Cardiac fibroblast (primary cell): ENCODE results near the gene CTNND2.

ENCODE experiments used
- DNase-seq, 2 donors: peaks; one replicate each; pipeline versions ENCODE4 v3.0.0 to v3.0.0-alpha.2; 2010; ENCODE audit warnings: low read depth in 2 of 2
- H3K4me3 ChIP-seq, 2 donors: replicated peaks in 1 of 2; 1 replicate in 1 of 2; 2 replicates in 1 of 2; pipeline ENCODE4 v1.5.1; 2011; ENCODE audit warnings: low read depth in 2 of 2, low read length in 2 of 2, mild to moderate bottlenecking in 2 of 2, moderate library complexity in 1 of 2
- TF ChIP-seq, protein P1 (sequence below): IDR thresholded peaks from one replicate; pipeline ENCODE4 v1.5.1; 2011; ENCODE audit warnings: low read depth, mild to moderate bottlenecking, low read length, inconsistent platforms

Gene CTNND2

DNA sequence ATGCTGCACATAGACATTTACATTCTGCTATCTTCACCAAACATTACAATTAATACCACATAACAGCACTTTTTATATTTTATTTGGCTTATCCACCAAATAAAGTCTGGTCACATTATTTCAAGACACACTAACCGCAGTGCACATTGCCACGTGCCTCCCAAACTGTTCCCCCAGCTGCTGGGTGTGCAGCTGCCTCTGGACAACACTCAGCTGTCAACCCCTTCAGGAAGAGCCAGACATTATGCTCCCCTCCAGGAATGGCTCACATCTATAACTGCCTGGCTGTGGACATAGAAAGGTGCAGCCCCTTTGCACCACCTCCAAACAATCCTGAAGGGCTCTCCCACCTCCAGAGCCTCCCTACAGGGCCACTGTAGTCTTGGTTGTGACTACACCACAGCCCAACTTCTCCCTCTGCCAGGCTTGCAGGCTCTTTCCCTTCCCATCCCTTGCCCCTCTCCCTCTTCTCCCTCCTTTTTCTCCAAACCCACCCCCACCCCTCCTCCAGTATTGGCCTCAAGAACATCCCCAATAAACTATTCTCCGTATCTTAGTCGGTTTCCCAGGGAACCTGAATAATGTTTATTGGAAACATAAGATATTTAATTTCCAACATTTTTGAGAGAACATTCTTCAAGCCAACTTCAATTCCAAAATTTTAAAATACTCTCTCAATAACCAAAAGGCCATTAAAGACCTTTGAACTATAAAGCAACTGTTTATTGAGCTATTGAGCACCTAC, 372.3 kb downstream of the CTNND2 start:
- TF ChIP-seq, protein P1, sequence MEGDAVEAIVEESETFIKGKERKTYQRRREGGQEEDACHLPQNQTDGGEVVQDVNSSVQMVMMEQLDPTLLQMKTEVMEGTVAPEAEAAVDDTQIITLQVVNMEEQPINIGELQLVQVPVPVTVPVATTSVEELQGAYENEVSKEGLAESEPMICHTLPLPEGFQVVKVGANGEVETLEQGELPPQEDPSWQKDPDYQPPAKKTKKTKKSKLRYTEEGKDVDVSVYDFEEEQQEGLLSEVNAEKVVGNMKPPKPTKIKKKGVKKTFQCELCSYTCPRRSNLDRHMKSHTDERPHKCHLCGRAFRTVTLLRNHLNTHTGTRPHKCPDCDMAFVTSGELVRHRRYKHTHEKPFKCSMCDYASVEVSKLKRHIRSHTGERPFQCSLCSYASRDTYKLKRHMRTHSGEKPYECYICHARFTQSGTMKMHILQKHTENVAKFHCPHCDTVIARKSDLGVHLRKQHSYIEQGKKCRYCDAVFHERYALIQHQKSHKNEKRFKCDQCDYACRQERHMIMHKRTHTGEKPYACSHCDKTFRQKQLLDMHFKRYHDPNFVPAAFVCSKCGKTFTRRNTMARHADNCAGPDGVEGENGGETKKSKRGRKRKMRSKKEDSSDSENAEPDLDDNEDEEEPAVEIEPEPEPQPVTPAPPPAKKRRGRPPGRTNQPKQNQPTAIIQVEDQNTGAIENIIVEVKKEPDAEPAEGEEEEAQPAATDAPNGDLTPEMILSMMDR = no peak
- DNase-seq = no peak
- no peak overlapping the region for H3K4me3 ChIP-seq

DNA sequence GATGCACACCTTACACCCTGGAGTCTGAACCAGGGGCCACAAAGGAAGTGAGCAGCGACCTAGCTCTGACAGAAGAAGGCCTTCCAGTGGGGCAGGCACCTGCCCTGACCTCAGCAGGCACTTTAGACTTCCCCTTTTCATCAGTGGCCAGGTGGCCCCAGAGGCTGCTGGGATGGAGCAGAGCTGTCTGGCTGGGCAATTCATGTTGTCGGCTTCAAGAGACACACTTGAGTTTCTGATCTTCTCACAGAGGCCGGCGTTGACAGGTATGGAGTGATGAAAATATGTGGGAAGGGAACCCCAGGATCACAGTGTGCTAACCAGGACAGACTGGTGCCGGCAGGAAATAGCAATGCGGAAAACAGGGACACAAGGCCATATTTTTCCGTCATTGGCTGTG, 375.5 kb downstream of the CTNND2 start:
- TF ChIP-seq, protein P1 = no peak
- no peak overlapping the region for H3K4me3 ChIP-seq
- no peak for DNase-seq

DNA sequence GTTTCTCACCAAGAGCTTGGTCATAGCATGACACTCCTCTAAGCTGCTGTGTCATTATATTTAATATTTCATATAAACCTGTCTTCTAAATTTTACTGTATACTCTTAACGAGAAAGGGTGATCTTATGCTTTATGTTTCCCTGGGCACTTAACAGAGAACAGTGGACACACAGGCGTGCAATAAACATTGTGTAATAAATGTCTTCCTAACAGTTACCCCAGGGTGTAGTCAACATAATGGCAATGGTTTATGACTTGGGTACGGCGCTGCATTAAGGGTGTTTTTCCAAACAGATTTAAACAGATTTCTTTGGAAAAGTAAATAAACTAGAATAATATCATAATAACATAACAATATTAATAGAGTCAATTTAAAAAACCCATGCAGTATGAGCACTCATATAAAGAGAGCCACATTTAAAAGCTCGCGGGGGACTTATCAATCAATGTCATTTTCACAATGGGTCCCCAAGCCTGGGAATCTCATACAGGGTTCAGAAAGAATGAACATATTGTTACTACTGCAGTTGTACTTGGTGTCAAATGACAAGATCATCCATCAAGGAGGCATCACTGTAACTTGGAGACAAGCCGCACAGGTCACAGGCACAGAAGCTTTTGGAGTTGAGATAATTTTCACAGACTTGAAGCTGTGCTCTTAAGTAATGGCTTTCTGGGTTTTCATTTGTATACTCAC, 376.4 kb downstream of the CTNND2 start:
- DNase-seq = no peak
- TF ChIP-seq, protein P1 = no peak
- no peak overlapping the region for H3K4me3 ChIP-seq

DNA sequence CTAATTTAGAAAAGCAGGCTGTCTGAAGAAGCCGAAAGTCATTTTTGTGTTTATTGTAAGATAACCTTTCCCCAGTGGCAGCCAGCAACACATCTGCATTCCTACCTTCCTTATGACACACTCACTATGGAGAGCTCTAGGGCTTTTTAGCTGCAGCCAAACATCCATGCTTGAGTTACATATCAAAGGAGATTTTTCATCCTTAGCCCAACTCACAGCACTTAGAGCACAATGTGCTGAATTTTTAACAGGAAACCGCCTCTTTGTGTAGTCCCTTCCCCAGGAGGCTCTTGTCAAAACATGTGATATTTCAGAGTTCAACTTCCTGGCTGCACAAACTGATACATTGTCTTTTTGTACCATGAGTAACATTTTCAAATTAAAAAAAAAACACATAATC, 379.2 kb downstream of the CTNND2 start:
- DNase-seq = no peak
- TF ChIP-seq, protein P1 = no peak

DNA sequence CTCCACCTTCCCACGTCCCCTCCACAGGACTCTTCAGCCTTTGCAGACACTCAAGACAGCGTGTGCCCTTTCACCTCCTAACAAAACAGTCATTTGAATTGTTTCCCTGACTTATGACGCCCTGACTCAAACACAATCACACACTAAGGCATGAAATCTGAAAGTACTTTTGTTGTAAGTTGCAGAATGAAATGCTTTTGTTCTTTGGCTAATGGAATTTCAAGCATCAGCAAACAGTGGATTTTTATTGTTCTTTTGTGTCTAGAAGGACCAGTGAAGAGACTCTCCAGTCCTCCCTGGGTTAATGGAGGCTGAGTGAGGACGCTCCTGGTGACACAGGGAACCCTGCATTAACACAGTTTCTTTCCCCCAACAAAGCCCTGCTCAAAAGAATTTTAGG, 380.1 kb downstream of the CTNND2 start:
- TF ChIP-seq, protein P1 = no peak
- no peak for DNase-seq
- H3K4me3 ChIP-seq = no peak overlapping the region

More for the DNA sequence above, 379.2 kb downstream of the CTNND2 start:
- H3K4me3 ChIP-seq = no peak overlapping the region

DNA sequence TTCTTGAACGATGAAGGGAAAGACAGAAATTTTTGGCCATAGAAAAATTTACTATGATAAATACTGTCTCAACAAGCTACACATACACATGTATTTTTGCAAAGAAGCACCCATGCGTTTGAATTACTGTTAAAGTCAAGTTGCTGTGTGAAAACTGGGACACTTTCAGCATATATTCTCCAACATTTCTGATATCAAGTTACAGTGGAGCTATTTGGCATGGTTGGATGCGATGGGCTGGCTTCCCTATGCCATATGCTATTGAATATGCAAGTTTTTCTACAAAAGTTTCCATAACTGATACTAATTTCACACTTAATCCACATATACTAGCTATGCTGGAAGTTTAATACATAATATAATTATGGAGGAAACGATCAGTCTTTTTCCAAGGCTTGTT, 381.4 kb downstream of the CTNND2 start:
- no peak overlapping the region for H3K4me3 ChIP-seq
- TF ChIP-seq, protein P1 = no peak
- no peak for DNase-seq
